Measurements from ENCODE around the gene SH3PXD2A.

The SH3PXD2A gene

GRCh38 chr10:103605359-103606096 is 249.8 kb downstream of the SH3PXD2A start:
- TF ChIP-seq CTCF (IDR thresholded peaks at IDR 0.05; ENCODE audit: low read depth, low read length), result peak; percentile 91
- DNase-seq (ENCODE audit: low read depth in 2 of 2), result peak; percentile 76 to 84
- H3K4me3 ChIP-seq (replicated peaks in 1 of 2; ENCODE audit: low read depth in 2 of 2, low read length in 2 of 2), result no peak overlapping the region

- no peak for DNase-seq (ENCODE audit: low read depth in 2 of 2)
- no peak overlapping the region for H3K4me3 ChIP-seq (replicated peaks in 1 of 2; ENCODE audit: low read depth in 2 of 2, low read length in 2 of 2)
- no peak for TF ChIP-seq CTCF (IDR thresholded peaks at IDR 0.05; ENCODE audit: low read depth, low read length)
Measured at GRCh38 chr10:103603382-103603781, 252.0 kb downstream of the SH3PXD2A start.

GRCh38 chr10:103602852-103603155 is 252.6 kb downstream of the SH3PXD2A start:
- TF ChIP-seq CTCF (IDR thresholded peaks at IDR 0.05; ENCODE audit: low read depth, low read length), result no peak
- no peak overlapping the region for H3K4me3 ChIP-seq (replicated peaks in 1 of 2; ENCODE audit: low read depth in 2 of 2, low read length in 2 of 2)
- no peak for DNase-seq (ENCODE audit: low read depth in 2 of 2)

GRCh38 chr10:103602028-103602851 is 253.1 kb downstream of the SH3PXD2A start:
- TF ChIP-seq CTCF (IDR thresholded peaks at IDR 0.05; ENCODE audit: low read depth, low read length), result no peak
- DNase-seq (ENCODE audit: low read depth in 2 of 2), result no peak
- H3K4me3 ChIP-seq (replicated peaks in 1 of 2; ENCODE audit: low read depth in 2 of 2, low read length in 2 of 2), result no peak overlapping the region

GRCh38 chr10:103600956-103601569 is 254.3 kb downstream of the SH3PXD2A start:
- no peak for TF ChIP-seq CTCF (IDR thresholded peaks at IDR 0.05; ENCODE audit: low read depth, low read length)
- H3K4me3 ChIP-seq (replicated peaks in 1 of 2; ENCODE audit: low read depth in 2 of 2, low read length in 2 of 2), result no peak overlapping the region
- no peak for DNase-seq (ENCODE audit: low read depth in 2 of 2)

GRCh38 chr10:103600325-103600724 is 255.1 kb downstream of the SH3PXD2A start:
- no peak overlapping the region for H3K4me3 ChIP-seq (replicated peaks in 1 of 2; ENCODE audit: low read depth in 2 of 2, low read length in 2 of 2)
- TF ChIP-seq CTCF (IDR thresholded peaks at IDR 0.05; ENCODE audit: low read depth, low read length), result no peak
- no peak for DNase-seq (ENCODE audit: low read depth in 2 of 2)

All from cardiac fibroblast (primary cell).